ENCODE results near the gene NPAS3.

DNA sequence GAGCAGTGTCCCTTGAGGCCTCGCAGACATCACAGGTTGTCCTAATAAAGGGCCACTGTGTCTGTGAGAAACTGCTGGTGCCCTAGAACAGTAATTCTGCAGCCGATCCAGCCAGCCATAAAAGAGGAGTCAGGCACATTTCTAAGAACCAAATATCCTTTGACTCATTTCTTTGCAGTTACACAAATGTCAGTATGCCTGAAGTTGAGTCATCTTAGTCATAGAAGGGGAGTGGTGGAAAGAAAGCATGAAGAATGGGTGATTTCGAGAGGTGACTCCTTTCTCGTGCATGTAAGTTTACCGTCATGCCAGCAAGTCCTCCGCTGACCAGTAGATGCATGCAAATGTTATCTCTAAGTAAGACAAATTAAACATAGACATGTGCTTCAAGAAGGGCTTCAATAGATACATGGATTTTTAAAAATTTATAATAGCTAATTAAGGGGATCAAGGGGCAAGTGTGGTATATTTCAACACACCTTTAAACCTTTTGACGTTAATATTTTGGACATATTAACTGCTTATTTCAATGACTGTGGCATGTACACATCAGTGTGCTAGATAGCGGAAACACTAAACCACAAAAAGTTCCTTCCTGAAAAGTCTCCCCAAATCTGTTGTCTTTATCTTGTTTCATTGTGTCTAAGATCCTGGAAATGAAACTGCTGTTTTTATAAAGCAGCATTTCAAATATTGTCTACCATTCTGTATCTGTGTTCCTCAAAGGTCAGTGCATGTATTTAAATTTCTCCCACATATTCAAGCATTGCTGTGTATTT, 497.4 kb downstream of the NPAS3 start:
- TF ChIP-seq, protein P1, sequence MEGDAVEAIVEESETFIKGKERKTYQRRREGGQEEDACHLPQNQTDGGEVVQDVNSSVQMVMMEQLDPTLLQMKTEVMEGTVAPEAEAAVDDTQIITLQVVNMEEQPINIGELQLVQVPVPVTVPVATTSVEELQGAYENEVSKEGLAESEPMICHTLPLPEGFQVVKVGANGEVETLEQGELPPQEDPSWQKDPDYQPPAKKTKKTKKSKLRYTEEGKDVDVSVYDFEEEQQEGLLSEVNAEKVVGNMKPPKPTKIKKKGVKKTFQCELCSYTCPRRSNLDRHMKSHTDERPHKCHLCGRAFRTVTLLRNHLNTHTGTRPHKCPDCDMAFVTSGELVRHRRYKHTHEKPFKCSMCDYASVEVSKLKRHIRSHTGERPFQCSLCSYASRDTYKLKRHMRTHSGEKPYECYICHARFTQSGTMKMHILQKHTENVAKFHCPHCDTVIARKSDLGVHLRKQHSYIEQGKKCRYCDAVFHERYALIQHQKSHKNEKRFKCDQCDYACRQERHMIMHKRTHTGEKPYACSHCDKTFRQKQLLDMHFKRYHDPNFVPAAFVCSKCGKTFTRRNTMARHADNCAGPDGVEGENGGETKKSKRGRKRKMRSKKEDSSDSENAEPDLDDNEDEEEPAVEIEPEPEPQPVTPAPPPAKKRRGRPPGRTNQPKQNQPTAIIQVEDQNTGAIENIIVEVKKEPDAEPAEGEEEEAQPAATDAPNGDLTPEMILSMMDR (IDR thresholded peaks at IDR 0.05; ENCODE audit: low read depth, low read length, missing input control): no peak
- TF ChIP-seq HNF4A (conservative IDR thresholded peaks at IDR 0.05) (no peak), EGR1 (IDR thresholded peaks at IDR 0.05; ENCODE audit: low read depth in 2 of 2) (no peak), FOXA1 (IDR thresholded peaks at IDR 0.05) (no peak), TAF1 (conservative IDR thresholded peaks at IDR 0.05) (no peak), RAD21 (IDR thresholded peaks at IDR 0.05) (no peak)
- TF ChIP-seq, protein P2, sequence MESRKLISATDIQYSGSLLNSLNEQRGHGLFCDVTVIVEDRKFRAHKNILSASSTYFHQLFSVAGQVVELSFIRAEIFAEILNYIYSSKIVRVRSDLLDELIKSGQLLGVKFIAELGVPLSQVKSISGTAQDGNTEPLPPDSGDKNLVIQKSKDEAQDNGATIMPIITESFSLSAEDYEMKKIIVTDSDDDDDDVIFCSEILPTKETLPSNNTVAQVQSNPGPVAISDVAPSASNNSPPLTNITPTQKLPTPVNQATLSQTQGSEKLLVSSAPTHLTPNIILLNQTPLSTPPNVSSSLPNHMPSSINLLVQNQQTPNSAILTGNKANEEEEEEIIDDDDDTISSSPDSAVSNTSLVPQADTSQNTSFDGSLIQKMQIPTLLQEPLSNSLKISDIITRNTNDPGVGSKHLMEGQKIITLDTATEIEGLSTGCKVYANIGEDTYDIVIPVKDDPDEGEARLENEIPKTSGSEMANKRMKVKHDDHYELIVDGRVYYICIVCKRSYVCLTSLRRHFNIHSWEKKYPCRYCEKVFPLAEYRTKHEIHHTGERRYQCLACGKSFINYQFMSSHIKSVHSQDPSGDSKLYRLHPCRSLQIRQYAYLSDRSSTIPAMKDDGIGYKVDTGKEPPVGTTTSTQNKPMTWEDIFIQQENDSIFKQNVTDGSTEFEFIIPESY (IDR thresholded peaks at IDR 0.05): no peak

Data from liver (tissue), 3 donors.